ENCODE results near the gene LRRC14B. TPM values are rescaled to one million over a fixed set of nuclear protein-coding genes. Genes with fewer than 3 reads are reported as not detected.

LRRC14B gene
- polyA plus RNA-seq, 1 of the 3 experiments (the other 2 are of a cell fraction): not detected

GRCh38 chr5:176296-176823 lies 14.9 kb upstream of the LRRC14B start:
- H3K79me2 ChIP-seq (ENCODE audit: insufficient read depth): no peaks in the 10 kb centered on the region
- WGBS (ENCODE audit: low lambda C conversion rate): 66% methylated on average over 11 of the region's 11 CpGs
- DNase-seq: no peak
- no peaks in the 10 kb centered on the region for H3K9me3 ChIP-seq
- H3K4me1 ChIP-seq (ENCODE audit: control insufficient read depth in 1 of 2, insufficient read depth in 2 of 2, low read depth in 1 of 2, low read length in 1 of 2): peaks cover 0 to 9% of the 10 kb centered on the region in 2 experiments; a peak in 1 of 4 replicates
- no peaks in the 10 kb centered on the region for H4K20me1 ChIP-seq (ENCODE audit: insufficient read depth)
- no peaks in the 10 kb centered on the region for H3K36me3 ChIP-seq (replicated peaks in 1 of 2; ENCODE audit: control insufficient read depth in 1 of 2, insufficient read depth in 2 of 2, low read length in 1 of 2)
- H3K9me2 ChIP-seq: no peaks in the 10 kb centered on the region
- no peaks in the 10 kb centered on the region for H3F3A ChIP-seq (replicated peaks; ENCODE audit: insufficient read depth)
- H3K9ac ChIP-seq: no peak overlapping the region
- H2AFZ ChIP-seq (ENCODE audit: low read depth): no peak overlapping the region
- H3K27me3 ChIP-seq (ENCODE audit: insufficient read depth): peaks cover 3% of the 10 kb centered on the region; the same call in 1 of the 2 replicates
- ChIA-PET CTCF (interaction anchor here (0.9 to 1.5 kb wide), 2 partner anchors 10 to 12 kb away, joined by 3 to 4 read pairs; no protein-coding TSS in a partner anchor), POLR2A (no interaction called here)
- H3K4me2 ChIP-seq: no peak overlapping the region
- H3K4me3 ChIP-seq (ENCODE audit: low read depth in 2 of 2, low read length in 1 of 2): no peak overlapping the region
- TF ChIP-seq SMC3 (IDR thresholded peaks at IDR 0.05; ENCODE audit: low read depth, low read length) (no peak), RFX5 (IDR thresholded peaks at IDR 0.05; ENCODE audit: low read length) (no peak), RAD21 (IDR thresholded peaks at IDR 0.05; ENCODE audit: low read length) (no peak), MXI1 (IDR thresholded peaks at IDR 0.05; ENCODE audit: low read depth, low read length) (no peak), SIN3A (IDR thresholded peaks at IDR 0.05; ENCODE audit: borderline replicate concordance, low read depth, low read length) (no peak), CHD2 (IDR thresholded peaks at IDR 0.05; ENCODE audit: low read length, partially characterized antibody) (no peak), EP300 (IDR thresholded peaks at IDR 0.05; ENCODE audit: borderline replicate concordance in 1 of 2, low read depth in 1 of 2, low read length in 1 of 2) (no peak), FOXM1 (IDR thresholded peaks at IDR 0.05; ENCODE audit: low read depth) (no peak), NRF1 (IDR thresholded peaks at IDR 0.05; ENCODE audit: low read depth, low read length) (no peak), EZH2phosphoT487 (IDR thresholded peaks at IDR 0.05; ENCODE audit: borderline replicate concordance, low read depth) (no peak), RCOR1 (IDR thresholded peaks at IDR 0.05; ENCODE audit: low read length) (no peak), FOSL2 (IDR thresholded peaks at IDR 0.05; ENCODE audit: borderline replicate concordance, low read depth) (no peak), JUND (IDR thresholded peaks at IDR 0.05) (no peak), MEF2A (IDR thresholded peaks at IDR 0.05; ENCODE audit: borderline replicate concordance, low read depth) (no peak), ELF1 (IDR thresholded peaks at IDR 0.05) (no peak)
- TF ChIP-seq, protein P1, sequence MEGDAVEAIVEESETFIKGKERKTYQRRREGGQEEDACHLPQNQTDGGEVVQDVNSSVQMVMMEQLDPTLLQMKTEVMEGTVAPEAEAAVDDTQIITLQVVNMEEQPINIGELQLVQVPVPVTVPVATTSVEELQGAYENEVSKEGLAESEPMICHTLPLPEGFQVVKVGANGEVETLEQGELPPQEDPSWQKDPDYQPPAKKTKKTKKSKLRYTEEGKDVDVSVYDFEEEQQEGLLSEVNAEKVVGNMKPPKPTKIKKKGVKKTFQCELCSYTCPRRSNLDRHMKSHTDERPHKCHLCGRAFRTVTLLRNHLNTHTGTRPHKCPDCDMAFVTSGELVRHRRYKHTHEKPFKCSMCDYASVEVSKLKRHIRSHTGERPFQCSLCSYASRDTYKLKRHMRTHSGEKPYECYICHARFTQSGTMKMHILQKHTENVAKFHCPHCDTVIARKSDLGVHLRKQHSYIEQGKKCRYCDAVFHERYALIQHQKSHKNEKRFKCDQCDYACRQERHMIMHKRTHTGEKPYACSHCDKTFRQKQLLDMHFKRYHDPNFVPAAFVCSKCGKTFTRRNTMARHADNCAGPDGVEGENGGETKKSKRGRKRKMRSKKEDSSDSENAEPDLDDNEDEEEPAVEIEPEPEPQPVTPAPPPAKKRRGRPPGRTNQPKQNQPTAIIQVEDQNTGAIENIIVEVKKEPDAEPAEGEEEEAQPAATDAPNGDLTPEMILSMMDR (IDR thresholded peaks at IDR 0.05): no peak
- TF ChIP-seq, protein P2, sequence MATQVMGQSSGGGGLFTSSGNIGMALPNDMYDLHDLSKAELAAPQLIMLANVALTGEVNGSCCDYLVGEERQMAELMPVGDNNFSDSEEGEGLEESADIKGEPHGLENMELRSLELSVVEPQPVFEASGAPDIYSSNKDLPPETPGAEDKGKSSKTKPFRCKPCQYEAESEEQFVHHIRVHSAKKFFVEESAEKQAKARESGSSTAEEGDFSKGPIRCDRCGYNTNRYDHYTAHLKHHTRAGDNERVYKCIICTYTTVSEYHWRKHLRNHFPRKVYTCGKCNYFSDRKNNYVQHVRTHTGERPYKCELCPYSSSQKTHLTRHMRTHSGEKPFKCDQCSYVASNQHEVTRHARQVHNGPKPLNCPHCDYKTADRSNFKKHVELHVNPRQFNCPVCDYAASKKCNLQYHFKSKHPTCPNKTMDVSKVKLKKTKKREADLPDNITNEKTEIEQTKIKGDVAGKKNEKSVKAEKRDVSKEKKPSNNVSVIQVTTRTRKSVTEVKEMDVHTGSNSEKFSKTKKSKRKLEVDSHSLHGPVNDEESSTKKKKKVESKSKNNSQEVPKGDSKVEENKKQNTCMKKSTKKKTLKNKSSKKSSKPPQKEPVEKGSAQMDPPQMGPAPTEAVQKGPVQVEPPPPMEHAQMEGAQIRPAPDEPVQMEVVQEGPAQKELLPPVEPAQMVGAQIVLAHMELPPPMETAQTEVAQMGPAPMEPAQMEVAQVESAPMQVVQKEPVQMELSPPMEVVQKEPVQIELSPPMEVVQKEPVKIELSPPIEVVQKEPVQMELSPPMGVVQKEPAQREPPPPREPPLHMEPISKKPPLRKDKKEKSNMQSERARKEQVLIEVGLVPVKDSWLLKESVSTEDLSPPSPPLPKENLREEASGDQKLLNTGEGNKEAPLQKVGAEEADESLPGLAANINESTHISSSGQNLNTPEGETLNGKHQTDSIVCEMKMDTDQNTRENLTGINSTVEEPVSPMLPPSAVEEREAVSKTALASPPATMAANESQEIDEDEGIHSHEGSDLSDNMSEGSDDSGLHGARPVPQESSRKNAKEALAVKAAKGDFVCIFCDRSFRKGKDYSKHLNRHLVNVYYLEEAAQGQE (IDR thresholded peaks at IDR 0.05; ENCODE audit: low read depth, low read length): no peak
- TF ChIP-seq, protein P3, sequence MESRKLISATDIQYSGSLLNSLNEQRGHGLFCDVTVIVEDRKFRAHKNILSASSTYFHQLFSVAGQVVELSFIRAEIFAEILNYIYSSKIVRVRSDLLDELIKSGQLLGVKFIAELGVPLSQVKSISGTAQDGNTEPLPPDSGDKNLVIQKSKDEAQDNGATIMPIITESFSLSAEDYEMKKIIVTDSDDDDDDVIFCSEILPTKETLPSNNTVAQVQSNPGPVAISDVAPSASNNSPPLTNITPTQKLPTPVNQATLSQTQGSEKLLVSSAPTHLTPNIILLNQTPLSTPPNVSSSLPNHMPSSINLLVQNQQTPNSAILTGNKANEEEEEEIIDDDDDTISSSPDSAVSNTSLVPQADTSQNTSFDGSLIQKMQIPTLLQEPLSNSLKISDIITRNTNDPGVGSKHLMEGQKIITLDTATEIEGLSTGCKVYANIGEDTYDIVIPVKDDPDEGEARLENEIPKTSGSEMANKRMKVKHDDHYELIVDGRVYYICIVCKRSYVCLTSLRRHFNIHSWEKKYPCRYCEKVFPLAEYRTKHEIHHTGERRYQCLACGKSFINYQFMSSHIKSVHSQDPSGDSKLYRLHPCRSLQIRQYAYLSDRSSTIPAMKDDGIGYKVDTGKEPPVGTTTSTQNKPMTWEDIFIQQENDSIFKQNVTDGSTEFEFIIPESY (IDR thresholded peaks at IDR 0.05; ENCODE audit: borderline replicate concordance, low read depth): no peak
- TF ChIP-seq, protein P4, sequence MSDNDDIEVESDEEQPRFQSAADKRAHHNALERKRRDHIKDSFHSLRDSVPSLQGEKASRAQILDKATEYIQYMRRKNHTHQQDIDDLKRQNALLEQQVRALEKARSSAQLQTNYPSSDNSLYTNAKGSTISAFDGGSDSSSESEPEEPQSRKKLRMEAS (IDR thresholded peaks at IDR 0.05; ENCODE audit: low read depth): no peak
- TF ChIP-seq, protein P5, sequence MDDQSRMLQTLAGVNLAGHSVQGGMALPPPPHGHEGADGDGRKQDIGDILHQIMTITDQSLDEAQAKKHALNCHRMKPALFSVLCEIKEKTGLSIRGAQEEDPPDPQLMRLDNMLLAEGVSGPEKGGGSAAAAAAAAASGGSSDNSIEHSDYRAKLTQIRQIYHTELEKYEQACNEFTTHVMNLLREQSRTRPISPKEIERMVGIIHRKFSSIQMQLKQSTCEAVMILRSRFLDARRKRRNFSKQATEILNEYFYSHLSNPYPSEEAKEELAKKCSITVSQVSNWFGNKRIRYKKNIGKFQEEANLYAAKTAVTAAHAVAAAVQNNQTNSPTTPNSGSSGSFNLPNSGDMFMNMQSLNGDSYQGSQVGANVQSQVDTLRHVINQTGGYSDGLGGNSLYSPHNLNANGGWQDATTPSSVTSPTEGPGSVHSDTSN (IDR thresholded peaks at IDR 0.05): no peak
- H3K27ac ChIP-seq (ENCODE audit: low read depth in 2 of 2, low read length in 1 of 2): no peak overlapping the region; a peak in 1 of 4 replicates
